GM12878 (cell line): ENCODE data around the gene TIGD2. TPM values are rescaled to one million over a fixed set of nuclear protein-coding genes. Genes with fewer than 3 reads are reported as not detected.

Source experiments
- ATAC-seq: fragments of 200-7000 bp; cut with Tn5 transposase; 3 replicates; pipeline ENCODE4 v1.9.1; 2020; ENCODE audit warnings: mild to moderate bottlenecking, moderate library complexity
- BruUV-seq: library from RNA; stranded (reverse); fragments of 400-500 nt; replicated peaks from 2 replicates; lab custom pipeline; 2021; lab: Mats Ljungman, UMichigan
- CTCF ChIA-PET: fragments of 300-600 bp; sonication (Branson Sonifier 250); formaldehyde crosslinking; extraction: SDS; loops from one replicate; lab custom pipeline; 2021; ENCODE audit warnings: inconsistent platforms; lab: Yijun Ruan, JAX
- POLR2A ChIA-PET: fragments of 350-600 bp; formaldehyde crosslinking; extraction: SDS; loops from one replicate; lab custom pipeline; 2021; ENCODE audit warnings: inconsistent platforms; lab: Charles Lee
- RAD21 ChIA-PET: fragments of 300-600 bp; sonication (Branson Sonifier 250); formaldehyde crosslinking; loops from one replicate; lab custom pipeline; 2023; ENCODE audit warnings: antibody characterized with exemption; ENCODE audit not compliant: unreplicated experiment; lab: Charles Lee
- SMC1A ChIA-PET: fragments of 300-600 bp; sonication (Branson Sonifier 250); formaldehyde crosslinking; loops from one replicate; lab custom pipeline; 2023; ENCODE audit not compliant: unreplicated experiment, uncharacterized antibody; lab: Charles Lee
- DNase-seq: peaks from one replicate; pipeline ENCODE4 v3.0.0-alpha.2; 2011; ENCODE audit warnings: low read depth, low spot score
- FAIRE-seq: peaks from 3 replicates; lab custom pipeline; 2011; peaks lifted over from hg19 to GRCh38; lab: Jason Lieb, UNC
- H2AFZ ChIP-seq: 2 replicates; pipeline ENCODE4 v1.6.0; 2011; ENCODE audit warnings: low read depth, low read length, control low read depth; ENCODE audit not compliant: control insufficient read depth
- H3K27ac ChIP-seq: 2 replicates; pipeline ENCODE4 v1.5.1; 2011; ENCODE audit warnings: control low read depth; ENCODE audit not compliant: control insufficient read depth, insufficient read depth
- H3K27me3 ChIP-seq, 2 experiments: replicated peaks in 1 of 2; 2 replicates each; pipeline versions ENCODE4 v1.6.0 to v1.6.1; 2011; ENCODE audit warnings: low read length in 1 of 2; ENCODE audit not compliant: control insufficient read depth in 2 of 2, insufficient read depth in 2 of 2
- H3K36me3 ChIP-seq, 2 experiments: 2 replicates each; pipeline ENCODE4 v1.5.1; 2011; ENCODE audit warnings: low read length in 1 of 2; ENCODE audit not compliant: control insufficient read depth in 2 of 2, insufficient read depth in 2 of 2
- H3K4me1 ChIP-seq: 2 replicates; pipeline ENCODE4 v1.6.1; 2011; ENCODE audit warnings: mild to moderate bottlenecking, low read length, moderate library complexity, mixed read lengths; ENCODE audit not compliant: control insufficient read depth, insufficient read depth
- H3K4me2 ChIP-seq: 2 replicates; pipeline ENCODE4 v1.6.0; 2011; ENCODE audit warnings: control low read depth; ENCODE audit not compliant: control insufficient read depth, insufficient read depth
- H3K4me3 ChIP-seq: fragments of 200-600 bp; sonication (generic); 2 replicates; pipeline ENCODE4 v1.5.1; 2016
- H3K79me2 ChIP-seq: 2 replicates; pipeline ENCODE4 v1.6.0; 2011; ENCODE audit warnings: low read length; ENCODE audit not compliant: control insufficient read depth, insufficient read depth
- H3K9ac ChIP-seq: 2 replicates; pipeline ENCODE4 v1.8.0; 2011; ENCODE audit warnings: low read length, control low read depth, mixed read lengths; ENCODE audit not compliant: control insufficient read depth, insufficient read depth
- H3K9me3 ChIP-seq: replicated peaks from 3 replicates; pipeline ENCODE4 v1.5.1; 2011; ENCODE audit warnings: mild to moderate bottlenecking, low read length; ENCODE audit not compliant: control insufficient read depth, insufficient read depth
- H4K20me1 ChIP-seq: 2 replicates; pipeline ENCODE4 v1.6.0; 2011; ENCODE audit not compliant: control insufficient read depth, insufficient read depth
- JUNB ChIP-seq: IDR thresholded peaks from 2 replicates; pipeline ENCODE4 v1.6.1; 2016; ENCODE audit warnings: antibody characterized with exemption, mild to moderate bottlenecking
- MTA2 ChIP-seq: fragments of 450-650 bp; IDR thresholded peaks from 2 replicates; pipeline ENCODE4 v1.6.1; 2016; ENCODE audit warnings: low read depth, mild to moderate bottlenecking, moderate library complexity
- WGBS: methylation state at CpG from one replicate; pipeline ENCODE4 v1.1.6; 2016; ENCODE audit warnings: low lambda C conversion rate; ENCODE audit not compliant: insufficient replicate concordance, insufficient coverage; ENCODE audit errors: missing lambda C conversion rate; 5-methylcytosine and 5-hydroxymethylcytosine counted together
- in situ Hi-C: fragments of 300-500 bp; cut with MboI; formaldehyde crosslinking; loops from 9 replicates; pipeline ENCODE4 v1.14.3; 2018; ENCODE audit warnings: mixed read lengths
- intact Hi-C: fragments of 100-400 bp; cut with micrococcal nuclease; formaldehyde crosslinking; loops from one replicate; pipeline ENCODE4 v1.14.2; 2022; ENCODE audit not compliant: unreplicated experiment
- polyA plus RNA-seq, 11 experiments: library from polyadenylated mRNA; depleted of rRNA in 4 of 11; unstranded in 6 of 11; stranded (reverse) in 5 of 11; fragments of >200 nt; fragmentation: Nextera tagmentation in 4 of 11; fragmentation: Illumina TruSeq in 1 of 11; extraction: Ambion mirVana in 4 of 11; extraction: Trizol in 1 of 11; gene quantifications; 1 replicate in 1 of 11; 2 replicates in 10 of 11; pipeline versions ENCODE4 v1.2.1 to v1.2.3, GENCODE V29; 2011 to 2016; ENCODE audit warnings: inconsistent platforms in 2 of 11, missing spikeins in 2 of 11, low read depth in 1 of 11
- small RNA-seq: library from RNA; depleted of rRNA; stranded (forward); fragments of <200 nt; gene quantifications from one replicate; pipeline ENCODE3, GENCODE V24; 2014
- total RNA-seq, 4 experiments: library from RNA; depleted of rRNA in 3 of 4; stranded (reverse); fragments of >200 nt in 3 of 4; fragmentation: Illumina TruSeq in 1 of 4; extraction: Trizol in 1 of 4; gene quantifications; 2 replicates each; pipeline versions ENCODE4 v1.2.1 to v1.2.3, GENCODE V29; 2013 to 2021

The TIGD2 gene
- total and polyA plus RNA-seq, 10 of the 15 experiments (the other 5 are each of a cell fraction or from before 2014, with no cell fraction given): 2.4 to 8.4 (median 5.0) TPM

DNA sequence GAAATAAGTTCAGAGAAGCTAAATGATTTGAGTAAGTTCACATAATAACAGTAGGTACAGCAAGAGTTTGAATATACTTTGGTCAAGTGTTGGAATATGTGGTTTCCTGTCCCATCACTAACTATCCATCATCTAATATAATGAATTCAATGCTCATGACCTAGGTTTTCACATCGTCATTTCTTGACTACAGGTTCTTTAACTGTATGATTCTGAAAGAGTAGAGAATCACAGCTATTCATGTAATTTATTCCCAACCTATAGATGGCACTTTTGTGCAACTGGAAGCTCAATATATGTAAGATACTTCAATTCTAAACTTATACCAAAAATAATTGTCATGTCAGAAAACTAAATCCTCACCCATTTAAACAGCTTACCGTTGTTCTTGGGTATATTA lies 53.1 kb downstream of the TIGD2 start:
- Histone ChIP-seq H3K4me1 (no peaks in the 10 kb centered on the region), H3K27ac (no peak overlapping the region), H3K9me3 (no peaks in the 10 kb centered on the region), H3K27me3 (no peaks in the 10 kb centered on the region; a peak in 1 of 4 replicates), H2AFZ (no peak overlapping the region), H3K79me2 (no peaks in the 10 kb centered on the region), H3K4me3 (no peak overlapping the region), H3K9ac (no peak overlapping the region), H3K4me2 (no peak overlapping the region), H4K20me1 (no peaks in the 10 kb centered on the region), H3K36me3 (no peaks in the 10 kb centered on the region)
- ChIA-PET POLR2A (no interaction called here), CTCF (interaction anchor here (0.6 to 2.8 kb wide), 13 partner anchors 9 to 704 kb away, joined by 3 to 28 read pairs (median 4); no protein-coding TSS in a partner anchor), RAD21 (interaction anchor here (1.0 to 1.6 kb wide), 4 partner anchors 14 to 62 kb away, joined by 3 to 10 read pairs (median 4); no protein-coding TSS in a partner anchor), SMC1A (interaction anchor here (0.6 to 3.2 kb wide), 9 partner anchors 10 to 268 kb away, joined by 3 to 20 read pairs (median 4); no protein-coding TSS in a partner anchor)
- TF ChIP-seq JUNB (no peak), MTA2 (peak; percentile 56; the same call in 1 of the 2 replicates)
- intact Hi-C loops: no loop called here
- BruUV-seq: no TSS peak
- in situ Hi-C loops: no loop called here
- ATAC-seq (peak; percentile 63), DNase-seq (no peak), FAIRE-seq (no peak)
- WGBS: 4% methylated on average over 2 of the region's 2 CpGs

Small RNAs within 50 kb of the gene (small RNA-seq; reads per million reads assigned to genes)
- gene RNU6-907P: not detected

Other genes with a start within 250 kb of the TIGD2 start
- gene FAM13A, start 54.3 kb upstream of the TIGD2 start, total RNA-seq (2014; rRNA removed): 0.22 and 0.28 TPM in 2 replicates
- gene FAM13A, start 54.3 kb upstream of the TIGD2 start, total RNA-seq (2014; rRNA removed; fragmentation: Illumina TruSeq; extraction: Trizol): 0.27 and 0.32 TPM in 2 replicates
- 0.15 and 0.45 TPM in 2 replicates for gene FAM13A, start 54.3 kb upstream of the TIGD2 start, total RNA-seq (2021)
- gene FAM13A, start 54.3 kb upstream of the TIGD2 start, polyA plus RNA-seq (2011; rRNA removed): 1.8 and 2.8 TPM in 2 replicates
- gene FAM13A, start 54.3 kb upstream of the TIGD2 start, polyA plus RNA-seq (2014; fragmentation: Illumina TruSeq; extraction: Trizol): 0.31 and 0.48 TPM in 2 replicates
- under 1 TPM; 0.09 to 0.27 TPM for gene FAM13A, start 54.3 kb upstream of the TIGD2 start, polyA plus RNA-seq (2014; fragmentation: Nextera tagmentation; extraction: Ambion mirVana)
- 0.05 and 0.08 TPM in 2 replicates for gene FAM13A, start 54.3 kb upstream of the TIGD2 start, polyA plus RNA-seq (2014; rRNA removed)
- under 1 TPM in 1 of 2 experiments, not detected in 1; 0.19 TPM for gene FAM13A, start 54.3 kb upstream of the TIGD2 start, polyA plus RNA-seq (2016; fragmentation: Nextera tagmentation; extraction: Ambion mirVana)
- gene GPRIN3, start 196.3 kb downstream of the TIGD2 start, total RNA-seq (2014; rRNA removed): not detected in 2 replicates
- gene GPRIN3, start 196.3 kb downstream of the TIGD2 start, total RNA-seq (2014; rRNA removed; fragmentation: Illumina TruSeq; extraction: Trizol): not detected in 2 replicates
- 0.03 and 0.05 TPM in 2 replicates for gene GPRIN3, start 196.3 kb downstream of the TIGD2 start, total RNA-seq (2021)
- under 0.01 TPM in 2 replicates for gene GPRIN3, start 196.3 kb downstream of the TIGD2 start, polyA plus RNA-seq (2011; rRNA removed)
- gene GPRIN3, start 196.3 kb downstream of the TIGD2 start, polyA plus RNA-seq (2014; fragmentation: Illumina TruSeq; extraction: Trizol): under 0.01 TPM in 1 of 2 replicates, not detected in the other
- gene GPRIN3, start 196.3 kb downstream of the TIGD2 start, polyA plus RNA-seq (2014; fragmentation: Nextera tagmentation; extraction: Ambion mirVana): not detected
- not detected in 2 replicates for gene GPRIN3, start 196.3 kb downstream of the TIGD2 start, polyA plus RNA-seq (2014; rRNA removed)
- under 1 TPM in 1 of 2 experiments, not detected in 1; 0.01 TPM for gene GPRIN3, start 196.3 kb downstream of the TIGD2 start, polyA plus RNA-seq (2016; fragmentation: Nextera tagmentation; extraction: Ambion mirVana)